GM18861 (cell line): ENCODE measurements around the gene HNMT.
"Not testable (repeated sequence)": the region's sequence is repeated elsewhere in the genome, so short reads cannot be mapped to it uniquely, and the experiment has no call there.

Experiments used
- ATAC-seq: cut with Tn5 transposase; IDR thresholded peaks from one replicate; pipeline ENCODE4 v1.9.1; 2021; ENCODE audit not compliant: unreplicated experiment

HNMT gene

GRCh38 chr2:138037090-138037489 lies 72.8 kb downstream of the HNMT start:
- ATAC-seq, result no peak

GRCh38 chr2:138040616-138041015 lies 76.3 kb downstream of the HNMT start:
- no peak for ATAC-seq

GRCh38 chr2:138042311-138042710 lies 78.0 kb downstream of the HNMT start:
- ATAC-seq, result no peak

GRCh38 chr2:138043588-138043987 lies 79.3 kb downstream of the HNMT start:
- not testable (repeated sequence) for ATAC-seq

GRCh38 chr2:138058427-138058826 lies 94.2 kb downstream of the HNMT start:
- ATAC-seq, result no peak

GRCh38 chr2:138059487-138060300 lies 95.4 kb downstream of the HNMT start:
- no peak for ATAC-seq

GRCh38 chr2:138060301-138060635 lies 96.0 kb downstream of the HNMT start:
- no peak for ATAC-seq

GRCh38 chr2:138061961-138062360 lies 97.7 kb downstream of the HNMT start:
- ATAC-seq, result no peak

GRCh38 chr2:138063181-138063580 lies 98.9 kb downstream of the HNMT start:
- no peak for ATAC-seq
